NCI-H460 (cell line): Measurements from ENCODE around the gene ZBTB34. TPM values are rescaled to one million over a fixed set of nuclear protein-coding genes. Genes with fewer than 3 reads are reported as not detected.
"Not testable (repeated sequence)": the region's sequence is repeated elsewhere in the genome, so short reads cannot be mapped to it uniquely, and the experiment has no call there.

Source experiments
- DNase-seq: peaks from one replicate; pipeline ENCODE4 v3.0.0-alpha.2; 2016; ENCODE audit warnings: low read depth; ENCODE audit errors: extremely low read depth
- polyA plus RNA-seq: library from polyadenylated mRNA; depleted of rRNA; stranded (reverse); fragments of >200 nt; gene quantifications from 2 replicates; pipeline ENCODE4 v1.2.3, GENCODE V29; 2014; cell fraction: nucleus; rRNA removed
- total RNA-seq: library from RNA; depleted of rRNA; stranded (reverse); fragments of >200 nt; shearing (Covaris generic); gene quantifications from 2 replicates; pipeline ENCODE4 v1.2.3, GENCODE V29; 2014; rRNA removed

ZBTB34 gene, protein sequence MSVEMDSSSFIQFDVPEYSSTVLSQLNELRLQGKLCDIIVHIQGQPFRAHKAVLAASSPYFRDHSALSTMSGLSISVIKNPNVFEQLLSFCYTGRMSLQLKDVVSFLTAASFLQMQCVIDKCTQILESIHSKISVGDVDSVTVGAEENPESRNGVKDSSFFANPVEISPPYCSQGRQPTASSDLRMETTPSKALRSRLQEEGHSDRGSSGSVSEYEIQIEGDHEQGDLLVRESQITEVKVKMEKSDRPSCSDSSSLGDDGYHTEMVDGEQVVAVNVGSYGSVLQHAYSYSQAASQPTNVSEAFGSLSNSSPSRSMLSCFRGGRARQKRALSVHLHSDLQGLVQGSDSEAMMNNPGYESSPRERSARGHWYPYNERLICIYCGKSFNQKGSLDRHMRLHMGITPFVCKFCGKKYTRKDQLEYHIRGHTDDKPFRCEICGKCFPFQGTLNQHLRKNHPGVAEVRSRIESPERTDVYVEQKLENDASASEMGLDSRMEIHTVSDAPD
- total RNA-seq, result 5.3 and 6.8 TPM in 2 replicates
- 5.5 and 8.5 TPM in 2 replicates for polyA plus RNA-seq

DNA sequence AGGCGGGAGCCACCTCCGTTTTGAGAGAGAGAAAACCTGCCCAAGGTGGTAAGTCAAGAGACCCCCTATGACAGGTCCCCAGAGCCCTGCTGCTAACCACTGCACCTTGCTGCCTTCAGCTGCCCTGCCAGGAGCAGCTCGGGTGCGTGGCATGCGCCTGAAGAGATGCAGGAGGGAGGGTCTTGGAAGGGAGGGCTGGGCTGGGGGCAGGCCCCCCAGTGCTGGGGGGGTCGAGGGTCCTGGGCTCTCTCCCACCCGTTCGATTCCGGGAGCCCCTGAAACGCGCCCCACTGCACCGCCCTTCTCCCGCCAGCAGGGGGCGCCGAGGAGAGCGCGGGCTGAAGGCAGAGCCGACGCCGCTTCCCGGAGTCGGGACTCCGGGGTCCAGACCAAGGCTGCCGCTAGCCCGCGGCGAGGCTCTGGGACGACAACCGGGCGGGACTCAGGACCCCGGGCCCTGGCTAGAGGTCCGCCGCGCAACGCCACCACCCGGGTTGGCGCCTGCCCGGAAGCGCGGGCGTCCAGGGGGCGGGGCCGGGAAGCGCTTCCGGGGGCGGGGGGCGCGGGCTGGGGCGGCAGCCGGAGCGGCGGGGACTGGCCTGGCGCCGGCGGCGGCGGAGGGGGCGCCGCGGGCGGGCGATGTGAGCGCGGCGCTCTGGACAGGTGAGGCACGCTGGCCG, at the start of gene ZBTB34:
TSS of gene ZBTB34 (plus strand) at position 563 of the 680 bp plus-strand sequence. CDS start 18,761 bp downstream, outside the sequence.
- peak; percentile 36 for DNase-seq

DNA sequence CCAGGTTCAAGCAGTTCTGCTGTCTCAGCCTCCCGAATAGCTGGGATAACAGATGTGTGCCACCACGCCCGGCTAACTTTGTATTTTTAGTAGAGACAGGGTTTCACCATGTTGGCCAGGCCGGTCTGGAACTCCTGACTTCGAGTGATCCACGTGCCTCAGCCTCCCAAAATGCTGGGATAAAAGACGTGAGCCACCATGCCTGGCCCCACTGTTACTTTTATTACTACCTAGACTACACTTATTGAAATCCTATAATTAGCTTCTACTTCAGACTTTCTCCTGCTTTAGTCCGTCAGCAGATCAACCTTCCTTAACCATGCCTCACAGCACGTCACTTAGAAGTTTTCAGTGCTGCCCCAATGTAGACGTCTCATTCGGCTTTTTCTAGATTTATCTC, 47.4 kb upstream of the ZBTB34 start:
- no peak for DNase-seq

DNA sequence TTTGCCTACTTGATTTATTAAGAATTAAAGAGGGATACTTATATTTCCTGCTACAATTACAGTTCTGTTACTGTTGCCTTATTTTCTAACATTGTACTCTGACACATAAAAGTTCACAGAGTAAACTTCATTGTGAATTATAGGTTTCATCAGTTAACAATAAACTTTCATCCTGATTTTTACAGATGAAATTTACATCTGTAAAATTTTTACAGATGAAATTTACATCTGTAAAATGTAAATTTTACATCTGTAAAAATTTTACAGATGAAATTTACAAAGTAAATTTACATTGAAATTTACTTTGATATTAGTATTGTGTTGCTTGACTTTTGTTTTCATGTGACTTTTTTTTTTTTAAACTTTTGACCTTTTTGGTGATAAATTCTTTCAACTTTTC, 46.3 kb upstream of the ZBTB34 start:
- no peak for DNase-seq

DNA sequence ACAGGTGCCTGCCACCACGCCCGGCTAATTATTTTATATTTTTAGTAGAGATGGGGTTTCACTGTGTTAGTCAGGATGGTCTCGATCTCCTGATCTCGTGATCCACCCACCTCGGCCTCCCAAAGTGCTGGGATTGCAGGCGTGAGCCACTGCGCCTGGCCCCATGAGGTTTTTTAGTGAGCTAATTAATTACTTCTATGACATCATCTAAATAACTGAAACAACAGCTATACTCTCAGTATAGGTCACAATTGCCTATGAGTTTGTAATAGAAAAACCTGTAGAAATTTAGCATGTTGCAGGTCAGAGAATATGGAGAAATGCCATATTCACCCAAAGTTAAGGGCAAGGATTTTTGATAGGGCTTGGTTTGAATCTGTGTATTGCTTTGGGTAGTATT, 42.8 kb upstream of the ZBTB34 start:
- not testable (repeated sequence) for DNase-seq

DNA sequence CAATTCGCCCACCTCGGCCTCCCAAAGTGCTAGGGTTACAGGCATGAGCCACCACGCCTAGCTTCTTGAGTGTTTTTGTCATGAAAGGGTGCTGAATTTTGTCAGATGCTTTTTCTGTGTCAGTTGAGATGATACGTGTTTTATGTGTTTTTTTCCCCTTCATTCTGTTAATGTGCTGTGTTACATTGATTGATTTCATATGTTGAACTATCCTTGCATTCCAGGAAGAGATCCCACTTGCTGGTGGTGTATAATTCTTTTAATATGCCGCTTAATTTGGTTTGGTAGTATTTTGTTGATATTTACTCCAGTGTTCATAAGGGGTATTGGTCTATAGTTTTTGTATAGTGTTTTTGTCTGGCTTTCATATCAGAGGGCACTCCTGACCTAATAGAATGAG, 42.0 kb upstream of the ZBTB34 start:
- DNase-seq, result no peak

DNA sequence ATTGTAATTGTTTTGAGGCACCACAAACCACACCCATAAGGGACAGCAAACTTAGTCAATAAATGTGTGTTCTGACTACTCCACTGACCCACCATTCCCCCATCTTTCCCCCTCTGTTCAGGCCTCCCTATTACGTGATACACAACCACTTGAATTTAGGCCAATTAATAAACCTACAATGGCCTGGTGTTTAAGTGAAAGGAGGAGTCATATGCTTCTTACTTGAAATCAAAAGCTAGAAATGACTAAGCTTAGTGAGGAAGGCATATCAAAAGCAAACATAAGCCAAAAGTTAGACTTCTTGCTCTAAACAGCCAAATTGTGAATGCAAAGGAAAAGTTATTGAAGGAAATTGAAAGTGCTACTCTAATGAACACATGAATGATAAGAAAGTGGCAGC, 41.0 kb upstream of the ZBTB34 start:
- no peak for DNase-seq

DNA sequence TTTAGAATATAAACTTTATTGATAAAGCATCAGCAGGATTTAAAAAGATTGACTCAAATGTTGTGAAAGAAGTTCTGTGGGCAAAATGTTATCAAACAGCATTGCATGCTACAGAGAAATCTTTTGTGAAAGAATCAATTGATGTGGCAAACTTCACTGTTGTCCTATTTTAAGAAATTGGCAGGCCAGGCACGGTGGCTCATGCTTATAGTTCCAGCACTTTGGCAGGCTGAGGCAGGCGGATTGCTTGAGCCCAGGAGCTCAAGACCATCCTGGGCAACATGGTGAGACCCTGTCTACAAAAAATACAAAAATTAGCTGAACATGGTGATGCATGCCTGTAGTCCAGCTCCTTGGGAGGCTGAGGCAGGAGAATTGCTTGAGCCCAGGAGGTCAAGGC, 38.2 kb upstream of the ZBTB34 start:
- DNase-seq, result no peak

DNA sequence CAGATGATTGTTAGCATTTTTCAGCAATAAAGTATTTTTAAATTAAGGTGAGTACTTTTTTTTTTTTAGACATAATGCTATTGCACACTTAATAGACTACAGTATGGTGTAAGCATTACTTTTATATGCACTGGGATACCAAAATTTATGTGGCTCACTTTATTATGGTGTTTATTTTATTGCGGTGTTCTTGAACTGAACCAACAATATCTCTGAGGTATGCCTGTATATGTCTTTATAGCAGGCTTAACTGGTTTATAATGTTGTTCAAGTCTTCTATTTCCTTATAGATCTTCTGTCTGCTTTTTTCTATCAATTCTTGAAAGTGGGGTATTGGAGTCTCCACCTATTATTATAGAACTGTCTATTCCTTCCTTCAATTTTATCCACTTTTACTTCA, 37.6 kb upstream of the ZBTB34 start:
- no peak for DNase-seq

DNA sequence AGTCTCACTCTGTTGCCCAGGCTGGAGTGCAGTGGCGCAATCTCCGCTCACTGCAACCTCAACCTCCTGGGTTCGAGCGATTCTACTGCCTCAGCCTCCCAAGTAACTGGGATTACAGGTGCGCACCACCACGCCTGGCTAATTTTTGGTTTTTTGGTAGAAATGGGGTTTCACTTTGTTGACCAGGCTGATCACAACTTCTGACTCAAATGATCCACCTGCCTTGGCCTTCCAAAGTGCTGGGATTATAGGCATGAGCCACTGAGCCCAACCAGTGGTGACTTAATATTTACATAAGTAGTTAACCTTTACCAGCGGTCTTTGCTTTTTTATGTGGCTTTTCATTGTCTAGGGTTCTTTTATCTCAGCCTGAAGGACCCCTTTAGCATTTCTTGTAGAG, 36.4 kb upstream of the ZBTB34 start:
- not testable (repeated sequence) for DNase-seq

DNA sequence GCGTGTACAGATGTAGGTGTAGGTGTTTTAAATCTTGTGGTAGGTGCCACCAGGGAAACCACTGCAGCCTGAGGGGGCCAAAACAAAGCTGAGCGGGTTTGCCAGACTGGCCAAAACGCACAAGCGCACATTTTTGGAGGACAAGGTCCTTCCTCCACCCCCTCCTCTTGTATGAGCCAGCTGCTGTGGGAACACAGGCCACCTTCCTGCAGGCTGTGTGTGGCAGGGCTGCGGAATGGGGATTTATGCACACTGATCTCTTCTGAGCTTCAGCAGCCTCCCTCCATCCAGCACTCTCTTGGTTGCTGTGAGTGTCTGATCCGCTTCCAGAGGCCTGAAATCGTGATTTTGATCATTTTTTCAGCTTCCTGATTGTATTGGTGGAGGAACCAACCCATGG, 33.2 kb upstream of the ZBTB34 start:
- DNase-seq, result no peak

DNA sequence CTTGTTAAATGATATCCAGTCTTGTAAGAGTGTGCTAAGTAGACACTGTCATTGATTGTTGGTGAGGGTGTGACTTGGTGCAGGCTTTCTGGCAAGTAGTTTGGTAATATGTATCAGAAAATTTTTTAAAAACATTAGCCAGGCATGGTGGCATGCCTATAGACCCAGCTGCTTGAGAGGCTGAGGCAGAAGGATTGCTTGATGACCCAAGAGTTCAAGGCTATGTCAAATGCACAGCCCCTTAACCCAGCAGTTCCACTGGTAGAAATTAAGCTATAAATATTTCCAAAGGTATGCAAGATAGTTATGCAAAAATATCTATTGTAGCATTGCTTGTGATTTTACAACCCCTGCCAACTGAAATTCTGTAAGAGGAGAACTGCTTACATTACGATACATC, 31.4 kb upstream of the ZBTB34 start:
- DNase-seq, result no peak

DNA sequence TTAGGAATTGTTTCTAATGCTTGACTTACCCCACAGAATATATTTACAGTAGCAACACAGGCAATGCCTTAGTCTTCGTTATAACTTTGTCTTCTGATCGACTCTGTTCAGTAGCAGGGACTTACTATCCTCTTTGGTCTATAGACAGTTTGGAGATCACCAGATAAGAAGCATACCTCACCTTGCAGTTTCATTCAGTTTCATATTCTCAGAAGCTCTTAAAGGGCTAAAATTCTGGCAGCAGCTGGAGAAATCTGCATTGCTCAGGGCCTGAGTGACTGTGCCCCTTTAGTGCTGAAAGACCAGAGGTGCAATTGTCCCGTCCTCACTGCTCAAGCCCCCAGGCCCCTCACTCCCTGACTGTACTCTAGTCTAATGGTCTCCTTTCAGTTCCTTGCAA, 29.6 kb upstream of the ZBTB34 start:
- DNase-seq, result no peak

DNA sequence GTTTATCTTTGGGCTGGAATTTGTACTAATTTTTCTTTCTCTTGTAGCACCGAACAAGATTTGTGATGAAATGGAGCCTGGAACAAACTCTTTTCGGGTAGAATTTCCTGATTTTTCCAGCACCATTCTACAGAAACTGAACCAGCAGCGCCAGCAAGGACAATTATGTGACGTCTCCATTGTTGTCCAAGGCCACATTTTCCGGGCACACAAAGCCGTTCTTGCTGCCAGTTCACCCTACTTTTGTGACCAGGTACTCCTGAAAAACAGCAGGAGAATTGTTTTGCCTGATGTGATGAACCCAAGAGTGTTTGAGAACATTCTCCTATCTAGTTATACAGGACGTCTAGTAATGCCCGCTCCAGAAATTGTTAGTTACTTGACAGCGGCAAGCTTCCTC, 28.0 kb upstream of the ZBTB34 start:
- DNase-seq, result no peak

DNA sequence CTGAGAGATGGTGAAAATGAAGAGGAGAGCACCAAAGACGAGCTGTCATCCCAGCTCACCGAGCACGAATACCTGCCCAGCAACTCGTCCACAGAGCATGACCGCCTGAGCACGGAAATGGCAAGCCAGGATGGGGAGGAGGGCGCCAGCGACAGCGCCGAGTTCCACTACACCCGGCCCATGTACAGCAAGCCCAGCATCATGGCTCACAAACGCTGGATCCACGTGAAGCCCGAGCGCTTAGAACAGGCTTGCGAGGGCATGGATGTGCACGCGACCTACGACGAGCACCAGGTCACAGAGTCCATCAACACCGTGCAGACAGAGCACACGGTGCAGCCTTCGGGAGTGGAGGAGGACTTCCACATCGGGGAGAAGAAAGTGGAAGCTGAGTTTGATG, 27.4 kb upstream of the ZBTB34 start:
- no peak for DNase-seq

DNA sequence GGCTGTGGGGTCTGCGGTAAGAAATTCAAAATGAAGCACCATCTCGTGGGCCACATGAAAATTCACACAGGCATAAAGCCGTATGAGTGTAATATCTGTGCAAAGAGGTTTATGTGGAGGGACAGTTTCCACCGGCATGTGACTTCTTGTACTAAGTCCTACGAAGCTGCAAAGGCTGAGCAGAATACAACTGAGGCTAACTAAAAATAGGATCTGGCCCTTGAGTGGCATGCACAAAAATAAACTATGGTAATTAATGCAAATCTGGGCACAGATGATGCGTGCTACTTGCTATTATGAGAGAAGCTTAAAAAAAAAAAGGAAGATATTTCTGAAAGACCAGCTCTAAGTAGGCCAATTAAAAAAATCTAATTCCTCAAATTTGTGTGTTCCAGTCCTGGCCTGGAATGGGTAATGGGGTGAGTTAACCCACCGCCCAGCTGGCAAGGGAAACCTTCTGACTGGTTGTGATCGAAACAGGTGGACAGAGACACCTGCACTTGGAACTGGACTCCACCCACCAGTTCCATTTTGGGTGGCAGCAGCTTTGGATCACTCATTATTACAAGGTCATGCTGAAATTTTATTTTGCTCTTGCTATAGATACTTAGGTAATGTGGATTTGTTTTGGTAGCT, 26.6 kb upstream of the ZBTB34 start:
- DNase-seq, result no peak

DNA sequence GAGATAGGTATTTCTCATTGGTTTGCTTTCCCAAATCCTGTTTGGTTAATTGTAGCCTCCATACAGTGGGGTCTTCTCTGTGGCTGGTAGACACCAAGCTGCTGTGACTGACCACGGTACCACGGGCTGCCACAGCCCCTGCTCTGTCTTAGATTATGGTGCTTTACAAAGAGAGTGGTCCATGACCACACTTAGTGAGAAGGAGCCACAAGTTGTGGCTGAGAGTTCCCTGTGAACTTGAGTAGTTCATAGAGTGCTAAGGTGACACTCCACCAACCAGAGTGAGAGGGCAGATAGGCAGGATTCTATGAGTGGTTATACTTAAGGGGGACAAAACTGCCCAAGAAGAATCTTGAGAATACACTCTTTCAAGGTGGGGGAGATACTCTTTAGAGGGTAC, 25.8 kb upstream of the ZBTB34 start:
- DNase-seq, result no peak

DNA sequence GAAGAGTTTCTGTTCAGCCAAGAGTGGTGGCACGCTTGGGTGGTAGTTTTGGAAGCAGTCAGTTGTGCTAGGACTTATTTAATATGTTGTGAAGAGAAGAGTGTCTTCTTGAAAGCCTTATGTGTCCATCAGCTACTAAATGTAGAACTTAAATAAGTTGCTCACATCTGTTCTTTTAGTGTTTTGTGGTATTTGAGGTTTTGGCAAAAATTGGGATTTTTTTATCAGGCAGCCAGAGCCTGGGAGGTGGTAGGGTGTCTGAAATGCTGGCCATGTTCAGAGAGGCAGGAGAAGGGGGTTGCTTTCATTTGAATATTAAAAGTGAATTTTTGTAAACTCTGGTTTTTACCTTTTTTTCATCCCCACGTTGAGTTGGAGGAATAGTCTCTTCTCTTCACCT, 24.2 kb upstream of the ZBTB34 start:
- DNase-seq, result no peak

DNA sequence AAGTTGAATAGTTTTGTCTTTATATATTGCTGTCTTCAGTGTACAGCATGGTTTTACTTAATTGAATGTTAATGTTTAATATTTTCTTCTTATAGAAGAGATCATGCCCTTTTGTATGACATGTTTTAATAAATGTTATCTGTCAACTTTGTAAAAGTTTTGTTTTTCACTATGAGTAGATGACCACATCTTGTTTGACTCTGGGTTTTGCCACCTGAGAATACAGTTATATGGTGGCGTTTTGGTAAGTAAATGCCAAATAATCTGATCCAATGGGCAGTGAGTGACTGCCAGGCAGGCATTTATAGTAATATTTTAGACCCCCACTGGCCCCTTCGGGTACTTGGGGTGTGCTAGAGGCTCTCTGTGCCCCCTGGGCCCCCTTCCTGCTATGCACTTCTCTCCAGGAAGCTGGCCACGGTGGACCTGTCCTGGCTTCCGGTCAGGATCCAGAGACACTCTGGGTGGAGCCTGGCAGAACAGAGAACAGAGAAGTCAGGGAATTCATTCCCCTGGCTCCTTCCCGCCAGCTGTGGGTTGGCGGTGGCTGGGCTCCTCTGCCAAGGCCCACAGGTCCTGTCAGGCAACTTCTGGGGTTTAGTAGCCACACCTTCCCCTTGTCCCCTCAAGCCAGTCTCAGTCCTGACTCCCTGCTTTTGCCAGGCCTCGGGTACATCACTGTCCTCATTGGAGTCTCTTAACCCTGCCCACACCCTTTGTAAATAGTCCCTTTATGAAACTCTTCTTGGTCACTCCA, 22.2 kb upstream of the ZBTB34 start:
- DNase-seq, result no peak

DNA sequence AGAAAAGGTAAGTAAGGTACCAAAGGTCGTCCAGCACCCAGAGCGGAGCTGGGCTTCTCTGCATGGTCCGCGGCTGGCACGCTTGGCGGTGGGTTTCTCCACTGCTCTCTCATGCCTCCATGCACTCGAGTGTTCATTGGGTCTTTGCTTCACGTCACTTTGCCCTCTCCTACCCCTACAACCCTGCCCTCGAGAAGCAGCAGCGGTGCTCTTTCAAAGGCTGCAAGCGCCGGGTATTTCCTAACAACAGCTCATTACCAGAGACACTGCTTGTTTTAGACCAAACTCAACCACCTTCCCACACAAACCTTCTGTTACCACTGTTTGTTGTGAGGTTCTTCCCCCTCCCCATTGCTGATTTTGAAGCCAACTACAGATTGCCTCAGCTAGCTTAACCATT, 21.5 kb upstream of the ZBTB34 start:
- no peak for DNase-seq

DNA sequence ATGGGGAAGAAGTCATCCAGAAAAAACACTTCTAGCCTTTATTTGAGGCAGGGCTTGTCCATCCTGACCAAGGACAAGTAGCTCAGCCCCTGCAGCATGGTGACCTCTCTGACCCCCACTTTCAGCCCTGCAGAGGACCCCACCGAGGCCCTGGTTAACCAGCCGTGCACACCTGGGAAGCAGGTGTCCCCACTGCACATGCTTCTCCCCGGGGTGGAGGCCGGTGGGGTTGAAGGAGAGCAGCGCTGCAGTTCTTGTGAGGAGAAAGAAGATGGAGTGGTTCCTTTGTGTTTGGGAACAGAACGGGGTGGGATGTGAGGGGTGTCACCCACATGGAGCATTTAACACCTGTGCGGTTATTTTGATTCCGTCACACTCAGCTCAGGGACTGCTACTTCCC, 21.1 kb upstream of the ZBTB34 start:
- DNase-seq, result no peak
